ENCODE results near the gene MAP2K4. TPM values are rescaled to one million over a fixed set of nuclear protein-coding genes. Genes with fewer than 3 reads are reported as not detected.

MAP2K4 gene
- total RNA-seq, 1 donor from 2014 or later: 61.9 TPM

GRCh38 chr17:12046786-12047185 is 26.1 kb downstream of the MAP2K4 start:
- Histone ChIP-seq H3K79me2 (ENCODE audit: low read depth) (peaks cover 100% of the 10 kb centered on the region), H3K27me3 (no peaks in the 10 kb centered on the region), H3K36me3 (no peaks in the 10 kb centered on the region), H3K9me3 (ENCODE audit: low read depth) (no peaks in the 10 kb centered on the region), H3K27ac (peak overlapping the region; percentile 25), H3K4me2 (peak overlapping the region; percentile 61), H3F3A (ENCODE audit: low read depth) (peaks cover 10% of the 10 kb centered on the region), H2AFZ (replicated peaks) (no peak overlapping the region), H3K9ac (no peak overlapping the region), H3K4me1 (peaks cover 29% of the 10 kb centered on the region), H4K20me1 (ENCODE audit: low read depth) (peaks cover 59% of the 10 kb centered on the region), H3K4me3 (peak overlapping the region; percentile 6)
- H3K4me3 Mint-ChIP-seq: no peak overlapping the region
- H3K27me3 Mint-ChIP-seq (ENCODE audit: insufficient read depth, low read depth): peaks cover 2% of the 10 kb centered on the region
- no peaks in the 10 kb centered on the region for H3K4me1 Mint-ChIP-seq
- no peak for TF ChIP-seq EZH2 (IDR thresholded peaks at IDR 0.05)
- TF ChIP-seq, protein P1, sequence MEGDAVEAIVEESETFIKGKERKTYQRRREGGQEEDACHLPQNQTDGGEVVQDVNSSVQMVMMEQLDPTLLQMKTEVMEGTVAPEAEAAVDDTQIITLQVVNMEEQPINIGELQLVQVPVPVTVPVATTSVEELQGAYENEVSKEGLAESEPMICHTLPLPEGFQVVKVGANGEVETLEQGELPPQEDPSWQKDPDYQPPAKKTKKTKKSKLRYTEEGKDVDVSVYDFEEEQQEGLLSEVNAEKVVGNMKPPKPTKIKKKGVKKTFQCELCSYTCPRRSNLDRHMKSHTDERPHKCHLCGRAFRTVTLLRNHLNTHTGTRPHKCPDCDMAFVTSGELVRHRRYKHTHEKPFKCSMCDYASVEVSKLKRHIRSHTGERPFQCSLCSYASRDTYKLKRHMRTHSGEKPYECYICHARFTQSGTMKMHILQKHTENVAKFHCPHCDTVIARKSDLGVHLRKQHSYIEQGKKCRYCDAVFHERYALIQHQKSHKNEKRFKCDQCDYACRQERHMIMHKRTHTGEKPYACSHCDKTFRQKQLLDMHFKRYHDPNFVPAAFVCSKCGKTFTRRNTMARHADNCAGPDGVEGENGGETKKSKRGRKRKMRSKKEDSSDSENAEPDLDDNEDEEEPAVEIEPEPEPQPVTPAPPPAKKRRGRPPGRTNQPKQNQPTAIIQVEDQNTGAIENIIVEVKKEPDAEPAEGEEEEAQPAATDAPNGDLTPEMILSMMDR (IDR thresholded peaks at IDR 0.05): no peak
- TF ChIP-seq EZH2phosphoT487 (IDR thresholded peaks at IDR 0.05): no peak
- H3K27ac Mint-ChIP-seq: no peak overlapping the region
- peaks cover 29% of the 10 kb centered on the region for H3K36me3 Mint-ChIP-seq
- DNase-seq (ENCODE audit: low spot score): peak; percentile 83
- peaks cover 41% of the 10 kb centered on the region for H3K9me3 Mint-ChIP-seq

GRCh38 chr17:12047681-12048376 is 27.2 kb downstream of the MAP2K4 start:
- no peak overlapping the region for H3K4me3 ChIP-seq
- peaks cover 10% of the 10 kb centered on the region for H3F3A ChIP-seq (ENCODE audit: low read depth)
- DNase-seq (ENCODE audit: low spot score): no peak
- Mint-ChIP-seq H3K4me3 (no peak overlapping the region), H3K4me1 (no peaks in the 10 kb centered on the region), H3K36me3 (peaks cover 27% of the 10 kb centered on the region), H3K9me3 (peaks cover 37% of the 10 kb centered on the region), H3K27me3 (ENCODE audit: insufficient read depth, low read depth) (peaks cover 2% of the 10 kb centered on the region), H3K27ac (no peak overlapping the region)
- H3K9ac ChIP-seq: no peak overlapping the region
- H4K20me1 ChIP-seq (ENCODE audit: low read depth): peaks cover 68% of the 10 kb centered on the region
- H3K9me3 ChIP-seq (ENCODE audit: low read depth): no peaks in the 10 kb centered on the region
- H3K36me3 ChIP-seq: no peaks in the 10 kb centered on the region
- TF ChIP-seq EZH2 (IDR thresholded peaks at IDR 0.05) (no peak), EZH2phosphoT487 (IDR thresholded peaks at IDR 0.05) (no peak)
- TF ChIP-seq, protein P1 (IDR thresholded peaks at IDR 0.05): no peak
- H3K4me1 ChIP-seq: peaks cover 36% of the 10 kb centered on the region
- peak overlapping the region; percentile 61 for H3K4me2 ChIP-seq
- H2AFZ ChIP-seq (replicated peaks): no peak overlapping the region
- H3K79me2 ChIP-seq (ENCODE audit: low read depth): peaks cover 100% of the 10 kb centered on the region
- no peaks in the 10 kb centered on the region for H3K27me3 ChIP-seq
- H3K27ac ChIP-seq: no peak overlapping the region

- no peaks in the 10 kb centered on the region for H3K27me3 ChIP-seq
- peaks cover 73% of the 10 kb centered on the region for H4K20me1 ChIP-seq (ENCODE audit: low read depth)
- peaks cover 39% of the 10 kb centered on the region for H3K4me1 ChIP-seq
- no peaks in the 10 kb centered on the region for H3K9me3 ChIP-seq (ENCODE audit: low read depth)
- H3K4me3 Mint-ChIP-seq: no peak overlapping the region
- H3K36me3 Mint-ChIP-seq: peaks cover 22% of the 10 kb centered on the region
- no peak for DNase-seq (ENCODE audit: low spot score)
- H3K9ac ChIP-seq: no peak overlapping the region
- H3K79me2 ChIP-seq (ENCODE audit: low read depth): peaks cover 100% of the 10 kb centered on the region
- H3K27ac ChIP-seq: no peak overlapping the region
- H3F3A ChIP-seq (ENCODE audit: low read depth): peaks cover 10% of the 10 kb centered on the region
- H3K27me3 Mint-ChIP-seq (ENCODE audit: insufficient read depth, low read depth): peaks cover 2% of the 10 kb centered on the region
- H3K4me1 Mint-ChIP-seq: no peaks in the 10 kb centered on the region
- TF ChIP-seq EZH2phosphoT487 (IDR thresholded peaks at IDR 0.05) (no peak), EZH2 (IDR thresholded peaks at IDR 0.05) (no peak)
- TF ChIP-seq, protein P1 (IDR thresholded peaks at IDR 0.05): no peak
- no peak overlapping the region for H3K4me2 ChIP-seq
- H2AFZ ChIP-seq (replicated peaks): no peak overlapping the region
- no peaks in the 10 kb centered on the region for H3K36me3 ChIP-seq
- H3K9me3 Mint-ChIP-seq: peaks cover 31% of the 10 kb centered on the region
- H3K27ac Mint-ChIP-seq: no peak overlapping the region
- no peak overlapping the region for H3K4me3 ChIP-seq
Measured at GRCh38 chr17:12048843-12049473, 28.3 kb downstream of the MAP2K4 start.
